SU-DHL-6 (cell line): ENCODE measurements around the gene CDC42EP3.
A peak's percentile ranks its signal among the peaks of the same experiment; 100 is the strongest.

Source experiments
- H2AFZ ChIP-seq: fragments of 200-600 bp; sonication (generic); 2 replicates; pipeline ENCODE4 v1.6.1; 2014; ENCODE audit warnings: low read depth, mild to moderate bottlenecking, moderate library complexity, mixed read lengths, antibody characterized with exemption, low read length; ENCODE audit not compliant: severe bottlenecking
- H3F3A ChIP-seq: fragments of 200-600 bp; shearing (Covaris generic); 2 replicates; pipeline ENCODE4 v1.6.0; 2016; ENCODE audit warnings: antibody characterized with exemption, mild to moderate bottlenecking; ENCODE audit not compliant: insufficient read depth
- H3K27ac ChIP-seq: fragments of 200-600 bp; sonication (generic); 2 replicates; pipeline ENCODE4 v1.5.1; 2016; ENCODE audit warnings: low read depth, mild to moderate bottlenecking, low read length, moderate library complexity, mixed read lengths
- H3K27me3 ChIP-seq: fragments of 200-600 bp; sonication (generic), shearing (Covaris generic); 2 replicates; pipeline ENCODE4 v1.6.0; 2014; ENCODE audit warnings: mild to moderate bottlenecking, low read length
- H3K36me3 ChIP-seq: fragments of 200-600 bp; sonication (generic); 2 replicates; pipeline ENCODE4 v1.6.1; 2014; ENCODE audit warnings: mild to moderate bottlenecking, low read length, mixed read lengths
- H3K4me2 ChIP-seq: fragments of 300-600, 200-600 bp; shearing (Covaris generic), sonication (generic); 2 replicates; pipeline ENCODE4 v1.6.0; 2014; ENCODE audit warnings: low read length, low read depth, mild to moderate bottlenecking; ENCODE audit not compliant: poor library complexity, severe bottlenecking
- H3K4me3 ChIP-seq: fragments of 200-600 bp; sonication (generic); 2 replicates; pipeline ENCODE4 v1.5.1; 2014; ENCODE audit warnings: antibody characterized with exemption, low read length, mild to moderate bottlenecking, mixed read lengths; ENCODE audit not compliant: insufficient read depth, poor library complexity, severe bottlenecking
- H3K79me2 ChIP-seq: fragments of 200-600 bp; sonication (generic); 2 replicates; pipeline ENCODE4 v1.6.1; 2014; ENCODE audit warnings: mild to moderate bottlenecking, low read length, moderate library complexity; ENCODE audit not compliant: insufficient read depth
- H3K9ac ChIP-seq: fragments of 200-600 bp; sonication (generic); 2 replicates; pipeline ENCODE4 v1.7.0; 2014; ENCODE audit warnings: mild to moderate bottlenecking, low read length
- H3K9me2 ChIP-seq: fragments of 200-600 bp; sonication (generic); replicated peaks from 2 replicates; pipeline ENCODE4 v1.6.1; 2014; ENCODE audit warnings: low read length; ENCODE audit not compliant: insufficient read depth
- H3K9me3 ChIP-seq: fragments of 200-600 bp; sonication (generic); 2 replicates; pipeline ENCODE4 v1.6.1; 2014; ENCODE audit warnings: low read length, mixed read lengths; ENCODE audit not compliant: insufficient read depth
- H4K20me1 ChIP-seq: fragments of 200-600 bp; sonication (generic); 2 replicates; pipeline ENCODE4 v1.6.1; 2014; ENCODE audit warnings: low read depth, mild to moderate bottlenecking, antibody characterized with exemption, low read length, moderate library complexity, mixed read lengths
- CTCF ChIP-seq: fragments of 200-600 bp; sonication (generic); IDR thresholded peaks from one replicate; pipeline ENCODE4 v1.5.1; 2017; ENCODE audit warnings: antibody characterized with exemption, mild to moderate bottlenecking, low read length, moderate library complexity; ENCODE audit not compliant: insufficient read depth, poor library complexity, severe bottlenecking
- EZH2phosphoT487 ChIP-seq: fragments of 200-600 bp; sonication (generic), shearing (Covaris generic); conservative IDR thresholded peaks from 2 replicates; pipeline ENCODE4 v1.6.1; 2018; ENCODE audit warnings: mild to moderate bottlenecking, antibody characterized with exemption, low read length, moderate library complexity, mixed read lengths

Gene CDC42EP3

DNA sequence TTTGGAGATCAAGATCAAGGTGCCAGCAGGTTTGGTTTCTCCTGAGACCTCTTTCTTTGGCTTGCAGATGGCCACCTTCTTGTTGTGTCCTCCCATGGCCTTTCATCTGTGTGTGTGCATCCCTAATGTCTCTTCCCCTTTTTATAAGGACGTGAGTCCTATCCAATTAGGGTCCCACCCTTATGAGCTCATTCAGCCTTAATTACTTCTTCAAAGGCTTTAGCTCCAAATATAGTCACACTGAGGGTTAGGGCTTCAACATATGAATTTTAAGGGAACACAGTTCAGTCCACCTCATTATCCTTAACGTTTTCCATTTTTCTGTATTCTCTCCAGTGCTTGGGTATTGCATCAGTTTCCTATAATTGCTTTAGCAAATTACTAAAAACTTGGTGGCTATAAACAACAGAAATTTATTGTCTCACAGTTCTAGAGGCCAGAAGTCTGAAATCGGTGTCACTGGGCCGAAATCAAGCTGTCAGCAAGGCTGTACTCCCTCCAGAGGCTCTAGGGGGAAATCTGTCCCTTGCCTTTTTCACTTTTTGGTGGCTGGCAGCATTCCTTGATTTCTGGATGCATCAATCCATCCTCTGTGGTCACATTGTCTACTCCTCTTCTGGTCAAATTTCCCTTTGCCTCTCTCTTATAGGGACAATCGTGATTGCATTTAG, 34.1 kb downstream of the CDC42EP3 start:
- no peak overlapping the region for H3K4me3 ChIP-seq
- no peaks in the 10 kb centered on the region for H4K20me1 ChIP-seq
- no peak overlapping the region for H2AFZ ChIP-seq
- H3K9me2 ChIP-seq = no peaks in the 10 kb centered on the region
- H3K27me3 ChIP-seq = no peaks in the 10 kb centered on the region
- H3K9ac ChIP-seq = no peak overlapping the region
- H3K9me3 ChIP-seq = no peaks in the 10 kb centered on the region
- H3K27ac ChIP-seq = no peak overlapping the region
- TF ChIP-seq EZH2phosphoT487 = no peak
- TF ChIP-seq CTCF = no peak
- no peaks in the 10 kb centered on the region for H3F3A ChIP-seq
- H3K4me2 ChIP-seq = no peak overlapping the region
- no peaks in the 10 kb centered on the region for H3K36me3 ChIP-seq
- H3K79me2 ChIP-seq = no peaks in the 10 kb centered on the region

DNA sequence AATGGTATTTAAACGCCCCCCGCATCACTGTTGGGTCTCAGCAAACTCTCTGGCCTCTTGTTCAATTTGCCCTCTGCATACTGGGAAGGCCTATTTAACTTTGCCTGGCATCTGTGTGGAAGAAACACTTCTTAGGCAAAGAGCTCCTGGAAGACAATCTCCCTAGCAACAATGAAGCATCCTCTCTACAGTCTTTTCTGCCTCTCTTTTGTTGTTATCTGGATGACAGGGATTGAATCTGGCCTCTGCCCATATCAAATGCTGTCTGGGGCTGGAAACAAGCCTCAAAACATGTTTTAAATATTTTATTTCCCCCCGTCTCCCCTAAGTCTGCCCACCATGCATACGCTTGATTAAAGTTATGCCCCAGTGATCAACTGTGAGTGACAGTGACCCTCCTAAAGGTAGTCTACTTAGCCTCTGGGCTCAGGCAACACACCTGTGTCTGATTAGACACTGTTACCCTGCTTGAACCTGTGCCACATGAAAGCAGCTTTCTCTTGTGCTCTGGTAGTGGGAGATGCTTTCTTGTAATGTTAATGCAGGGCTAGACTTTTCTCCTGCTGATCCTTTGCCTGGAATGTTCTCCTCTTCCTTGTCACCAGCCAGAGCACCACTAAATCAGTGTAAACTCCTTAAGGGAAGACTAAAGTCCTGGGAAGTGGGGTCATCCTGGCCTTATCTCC, 34.9 kb downstream of the CDC42EP3 start:
- TF ChIP-seq EZH2phosphoT487 (no peak), CTCF (no peak)
- H3F3A ChIP-seq = no peaks in the 10 kb centered on the region
- H4K20me1 ChIP-seq = no peaks in the 10 kb centered on the region
- no peaks in the 10 kb centered on the region for H3K9me3 ChIP-seq
- no peak overlapping the region for H3K4me2 ChIP-seq
- no peaks in the 10 kb centered on the region for H3K9me2 ChIP-seq
- no peaks in the 10 kb centered on the region for H3K27me3 ChIP-seq
- no peaks in the 10 kb centered on the region for H3K79me2 ChIP-seq
- H3K4me3 ChIP-seq = no peak overlapping the region
- H3K9ac ChIP-seq = no peak overlapping the region
- no peak overlapping the region for H3K27ac ChIP-seq
- H2AFZ ChIP-seq = no peak overlapping the region
- H3K36me3 ChIP-seq = no peaks in the 10 kb centered on the region

DNA sequence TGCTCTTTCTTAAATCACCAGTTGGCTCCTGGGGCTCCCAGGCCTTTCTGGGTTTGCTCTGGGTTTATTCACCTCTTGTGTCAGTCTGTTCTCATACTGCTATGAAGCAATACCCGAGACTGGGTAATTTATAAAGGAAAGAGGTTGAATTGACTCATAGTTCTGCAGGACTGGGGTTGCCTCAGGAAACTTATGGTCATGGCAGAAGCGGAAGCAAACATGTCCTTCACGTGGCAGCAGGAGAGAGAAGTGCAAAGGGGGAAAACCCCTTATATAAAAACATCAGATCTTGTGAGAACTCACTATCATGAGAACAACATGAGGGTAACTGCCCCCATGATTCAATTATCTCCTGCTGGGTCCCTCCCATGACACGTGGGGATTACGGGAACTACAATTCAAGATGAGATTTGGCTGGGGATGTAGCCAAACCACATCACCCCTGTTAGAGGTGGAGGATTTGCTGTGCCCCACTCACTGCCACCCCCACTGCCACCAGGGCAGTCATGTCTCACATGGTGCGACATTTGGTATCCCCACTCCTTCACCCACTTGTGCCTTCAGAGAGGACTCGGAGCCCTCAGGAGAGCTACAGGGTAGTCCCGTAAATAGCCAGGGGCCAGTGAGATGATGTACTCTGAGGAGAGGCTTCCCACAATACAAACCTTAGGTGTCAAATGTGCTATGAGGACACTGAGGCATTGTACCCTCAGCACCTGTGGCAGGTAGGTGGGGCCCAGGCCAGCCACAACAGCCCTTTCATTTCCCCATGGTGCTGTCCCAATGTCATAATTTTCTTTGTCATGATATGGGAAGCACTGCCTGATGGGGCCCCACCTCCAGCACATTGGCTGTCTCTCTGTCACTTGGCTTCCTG, 35.7 kb downstream of the CDC42EP3 start:
- H3K9ac ChIP-seq = no peak overlapping the region
- no peaks in the 10 kb centered on the region for H3K36me3 ChIP-seq
- H2AFZ ChIP-seq = peak overlapping the region; percentile 20
- peak overlapping the region; percentile 9; the same call in 1 of the 2 replicates for H3K27ac ChIP-seq
- no peak for TF ChIP-seq EZH2phosphoT487
- TF ChIP-seq CTCF = no peak
- H3F3A ChIP-seq = no peaks in the 10 kb centered on the region
- no peaks in the 10 kb centered on the region for H3K9me3 ChIP-seq
- H3K79me2 ChIP-seq = no peaks in the 10 kb centered on the region
- H3K27me3 ChIP-seq = no peaks in the 10 kb centered on the region
- no peak overlapping the region for H3K4me3 ChIP-seq
- no peaks in the 10 kb centered on the region for H4K20me1 ChIP-seq
- H3K9me2 ChIP-seq = no peaks in the 10 kb centered on the region
- H3K4me2 ChIP-seq = no peak overlapping the region
